K562 (cell line): ENCODE data around the gene ITGAL. TPM values are rescaled to one million over a fixed set of nuclear protein-coding genes. Genes with fewer than 3 reads are reported as not detected.

Experiments used
- BRF1 ChIP-seq: IDR thresholded peaks from 3 replicates; pipeline ENCODE4 v1.6.1; 2011; ENCODE audit warnings: borderline replicate concordance, mild to moderate bottlenecking; ENCODE audit not compliant: insufficient read length; ENCODE audit errors: extremely low read depth
- E2F4 ChIP-seq: sonication (generic); formaldehyde crosslinking; IDR thresholded peaks from 2 replicates; pipeline ENCODE4 v1.8.0; 2022; ENCODE audit warnings: mild to moderate bottlenecking, low read depth, missing genetic modification reagents
- ELF4 ChIP-seq: fragments of 450-650 bp; formaldehyde crosslinking; IDR thresholded peaks from 2 replicates; pipeline ENCODE4 v1.4.0; 2022; ENCODE audit warnings: missing genetic modification characterization
- GTF2F1 ChIP-seq: IDR thresholded peaks from 2 replicates; pipeline ENCODE4 v1.6.1; 2011; ENCODE audit warnings: low read depth, low read length, improper control_type of control experiment
- HCFC1 ChIP-seq: IDR thresholded peaks from 2 replicates; pipeline ENCODE4 v1.6.1; 2012; ENCODE audit warnings: low read depth, low read length, improper control_type of control experiment
- MGA ChIP-seq: fragments of 450-650 bp; IDR thresholded peaks from 2 replicates; pipeline ENCODE4 v1.6.1; 2016; ENCODE audit warnings: mild to moderate bottlenecking, moderate library complexity
- ZNF253 ChIP-seq: fragments of 250-450 bp; sonication (Bioruptor Pico); conservative IDR thresholded peaks from 2 replicates; pipeline ENCODE4 v1.6.1; 2021; ENCODE audit warnings: mild to moderate bottlenecking
- polyA plus RNA-seq, 8 experiments: library from polyadenylated mRNA; depleted of rRNA in 4 of 8; stranded (reverse) in 5 of 8; unstranded in 3 of 8; fragments of >200 nt; fragmentation: Nextera tagmentation in 2 of 8; fragmentation: Illumina TruSeq in 1 of 8; extraction: Ambion mirVana in 2 of 8; extraction: Trizol in 1 of 8; gene quantifications; 2 replicates each; pipeline versions ENCODE4 v1.2.1 to v1.2.3, GENCODE V29; 2011 to 2014; ENCODE audit warnings: inconsistent platforms in 1 of 8, missing spikeins in 1 of 8
- total RNA-seq, 7 experiments: library from RNA; depleted of rRNA in 6 of 7; stranded (reverse); fragments of >200 nt in 6 of 7; fragmentation: Illumina TruSeq in 2 of 7; extraction: Trizol in 2 of 7; gene quantifications; 2 replicates each; pipeline versions ENCODE4 v1.2.1 to v1.2.3, GENCODE V29; 2011 to 2021; ENCODE audit warnings: low replicate concordance in 1 of 7
- TF ChIP-seq, protein P1 (sequence below): fragments of 250-450 bp; sonication (Bioruptor Pico); IDR thresholded peaks from 2 replicates; pipeline ENCODE4 v1.5.1; 2021; ENCODE audit warnings: mild to moderate bottlenecking
- TF ChIP-seq, protein P2 (sequence below): sonication (generic); formaldehyde crosslinking; IDR thresholded peaks from 2 replicates; pipeline ENCODE4 v1.8.0; 2022; ENCODE audit warnings: mild to moderate bottlenecking, missing genetic modification reagents

Gene ITGAL
- total and polyA plus RNA-seq, 9 of the 15 experiments (the other 6 are each of a cell fraction or from before 2014, with no cell fraction given): 0.01 to 0.53 TPM; not detected in 7

DNA sequence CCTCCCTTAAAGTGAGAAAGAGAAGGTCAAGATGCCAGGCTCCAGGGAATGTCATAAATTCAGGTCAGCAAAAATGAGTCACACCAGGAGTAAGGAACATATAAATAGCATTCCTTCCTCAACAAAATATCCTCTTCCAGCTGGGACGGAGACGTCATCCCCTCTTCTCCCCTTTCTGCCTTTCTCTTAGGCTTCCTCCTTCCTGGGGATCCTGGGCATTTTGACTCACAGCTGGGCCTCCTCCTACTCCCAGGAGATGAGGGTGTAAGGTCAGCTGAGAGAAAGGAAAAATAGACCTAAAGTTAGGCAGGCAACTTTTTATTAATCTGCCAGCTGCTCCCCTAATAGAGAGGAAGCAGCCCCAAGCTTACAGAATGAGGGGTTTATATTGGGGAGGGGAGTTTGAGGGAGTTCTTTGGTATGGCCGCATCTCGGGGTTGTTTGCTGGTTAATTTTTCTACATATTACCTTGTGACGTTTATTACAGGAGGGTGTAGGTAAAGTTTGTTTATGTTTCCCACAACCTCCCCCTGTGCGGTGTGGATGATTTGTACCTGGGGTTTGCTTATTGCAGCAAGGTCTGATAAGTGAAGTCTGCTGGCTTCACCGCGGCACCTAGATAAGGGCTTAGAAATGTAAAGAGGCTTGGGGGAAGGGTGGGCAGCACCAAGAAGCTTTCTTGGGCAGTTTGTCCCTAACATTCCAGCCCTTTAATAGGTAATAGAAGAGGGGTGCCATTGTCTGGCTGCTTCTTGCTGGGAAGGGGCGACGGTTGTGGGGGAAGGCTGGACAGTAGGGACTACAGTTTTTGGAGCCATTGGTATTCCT, 69.2 kb downstream of the ITGAL start (continued):
- TF ChIP-seq MGA (no peak), BRF1 (no peak), ZNF253 (CRISPR knock-in tag) (no peak), HCFC1 (no peak), ELF4 (CRISPR knock-in tag) (no peak), GTF2F1 (no peak), E2F4 (CRISPR knock-in tag) (no peak)
- TF ChIP-seq, protein P1, sequence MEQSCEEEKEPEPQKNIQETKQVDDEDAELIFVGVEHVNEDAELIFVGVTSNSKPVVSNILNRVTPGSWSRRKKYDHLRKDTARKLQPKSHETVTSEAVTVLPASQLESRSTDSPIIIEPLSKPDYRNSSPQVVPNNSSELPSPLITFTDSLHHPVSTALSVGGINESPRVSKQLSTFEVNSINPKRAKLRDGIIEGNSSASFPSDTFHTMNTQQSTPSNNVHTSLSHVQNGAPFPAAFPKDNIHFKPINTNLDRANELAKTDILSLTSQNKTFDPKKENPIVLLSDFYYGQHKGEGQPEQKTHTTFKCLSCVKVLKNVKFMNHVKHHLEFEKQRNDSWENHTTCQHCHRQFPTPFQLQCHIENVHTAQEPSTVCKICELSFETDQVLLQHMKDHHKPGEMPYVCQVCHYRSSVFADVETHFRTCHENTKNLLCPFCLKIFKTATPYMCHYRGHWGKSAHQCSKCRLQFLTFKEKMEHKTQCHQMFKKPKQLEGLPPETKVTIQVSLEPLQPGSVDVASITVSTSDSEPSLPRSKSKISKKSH: no peak
- TF ChIP-seq, protein P2, sequence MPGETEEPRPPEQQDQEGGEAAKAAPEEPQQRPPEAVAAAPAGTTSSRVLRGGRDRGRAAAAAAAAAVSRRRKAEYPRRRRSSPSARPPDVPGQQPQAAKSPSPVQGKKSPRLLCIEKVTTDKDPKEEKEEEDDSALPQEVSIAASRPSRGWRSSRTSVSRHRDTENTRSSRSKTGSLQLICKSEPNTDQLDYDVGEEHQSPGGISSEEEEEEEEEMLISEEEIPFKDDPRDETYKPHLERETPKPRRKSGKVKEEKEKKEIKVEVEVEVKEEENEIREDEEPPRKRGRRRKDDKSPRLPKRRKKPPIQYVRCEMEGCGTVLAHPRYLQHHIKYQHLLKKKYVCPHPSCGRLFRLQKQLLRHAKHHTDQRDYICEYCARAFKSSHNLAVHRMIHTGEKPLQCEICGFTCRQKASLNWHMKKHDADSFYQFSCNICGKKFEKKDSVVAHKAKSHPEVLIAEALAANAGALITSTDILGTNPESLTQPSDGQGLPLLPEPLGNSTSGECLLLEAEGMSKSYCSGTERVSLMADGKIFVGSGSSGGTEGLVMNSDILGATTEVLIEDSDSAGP (CRISPR knock-in tag): no peak
